Kidney (tissue), 11 donors: ENCODE results near the gene UBE2D4. TPM values are rescaled to one million over a fixed set of nuclear protein-coding genes. Genes with fewer than 3 reads are reported as not detected.
A peak's percentile ranks its signal among the peaks of the same experiment; 100 is the strongest.
"Not testable (repeated sequence)": the region's sequence is repeated elsewhere in the genome, so short reads cannot be mapped to it uniquely, and the experiment has no call there.

Experiments
- DNase-seq, 5 donors: peaks; one replicate each; pipeline ENCODE4 v3.0.0-alpha.2; 2013 to 2020
- FAIRE-seq: peaks from 2 replicates; lab custom pipeline; 2012; peaks lifted over from hg19 to GRCh38; lab: Jason Lieb, UNC
- H3K27ac ChIP-seq, 2 donors: one replicate each; pipeline ENCODE4 v1.7.0; 2013; ENCODE audit warnings: low read depth in 2 of 2, low read length in 2 of 2, inconsistent platforms in 1 of 2
- H3K27me3 ChIP-seq: one replicate; pipeline ENCODE4 v1.7.1; 2013; ENCODE audit warnings: low read length, inconsistent platforms; ENCODE audit not compliant: control insufficient read depth, insufficient read depth
- H3K36me3 ChIP-seq, 3 donors: one replicate each; pipeline versions ENCODE4 v1.7.0 to v1.7.1; 2013; ENCODE audit warnings: low read length in 3 of 3, control low read depth in 1 of 3, inconsistent platforms in 1 of 3; ENCODE audit not compliant: insufficient read depth in 3 of 3, control insufficient read depth in 2 of 3
- H3K4me1 ChIP-seq, 3 donors: one replicate each; pipeline versions ENCODE4 v1.7.0 to v1.7.1; 2013; ENCODE audit warnings: low read length in 3 of 3, inconsistent platforms in 1 of 3, low read depth in 1 of 3; ENCODE audit not compliant: control insufficient read depth in 2 of 3, insufficient read depth in 2 of 3
- H3K4me3 ChIP-seq, 3 donors: one replicate each; pipeline versions ENCODE4 v1.7.0 to v1.8.1; 2013; ENCODE audit warnings: low read length in 3 of 3, control low read depth in 1 of 3, inconsistent platforms in 1 of 3
- H3K9ac ChIP-seq, 3 donors: one replicate each; pipeline versions ENCODE4 v1.7.0 to v1.7.1; 2013; ENCODE audit warnings: low read length in 3 of 3, control low read depth in 1 of 3, inconsistent platforms in 1 of 3
- H3K9me3 ChIP-seq, 3 donors: one replicate each; pipeline versions ENCODE4 v1.7.0 to v1.7.1; 2013; ENCODE audit warnings: low read length in 3 of 3, control low read depth in 1 of 3, inconsistent platforms in 1 of 3; ENCODE audit not compliant: control insufficient read depth in 2 of 3, insufficient read depth in 1 of 3
- intact Hi-C: fragments of 100-400 bp; cut with DNase I; formaldehyde crosslinking; loops from one replicate; pipeline ENCODE4 v1.11.1; 2022
- polyA plus RNA-seq: library from polyadenylated mRNA; stranded (reverse); fragments of 350-450 nt; fragmentation: Illumina TruSeq; extraction: RNeasy Lipid Tissue Mini Kit (QIAGEN cat#74804); gene quantifications from one replicate; pipeline ENCODE4 v1.2.3, GENCODE V29; 2014; ENCODE audit warnings: low read depth, low replicate concordance; ENCODE audit not compliant: insufficient read depth
- total RNA-seq: library from RNA; stranded (reverse); fragmentation: NEBNext Ultra II Directional; extraction: Animal tissue kit (Norgen Biotek cat#: 25700); gene quantifications from one replicate; pipeline ENCODE4 v1.2.1, GENCODE V29; 2021
- donor health status: control.
- donor health status: control.
- donor health status: DM: yes; HTN: yes; CAD: no.
- donor health status: Normal renal cell carcinoma (clear cell type).

Gene UBE2D4
- total and polyA plus RNA-seq, 2 donors from 2014 or later: 21.4 to 27.8 TPM

GRCh38 chr7:43990011-43990585 lies 63.9 kb downstream of the UBE2D4 start:
- H3K27me3 ChIP-seq, intact Hi-C loops, H3K4me1 ChIP-seq, H3K4me3 ChIP-seq, H3K36me3 ChIP-seq, H3K9ac ChIP-seq, FAIRE-seq, H3K9me3 ChIP-seq, H3K27ac ChIP-seq: not testable (repeated sequence)
- DNase-seq: peak in 3 of 5 donors; percentile 9 to 50 (median 12)

GRCh38 chr7:43990829-43991228 lies 64.6 kb downstream of the UBE2D4 start:
- DNase-seq, H3K4me1 ChIP-seq, H3K27ac ChIP-seq, H3K9ac ChIP-seq, intact Hi-C loops, H3K4me3 ChIP-seq, FAIRE-seq, H3K36me3 ChIP-seq, H3K27me3 ChIP-seq, H3K9me3 ChIP-seq: not testable (repeated sequence)

- H3K9me3 ChIP-seq, H3K36me3 ChIP-seq, H3K27me3 ChIP-seq, FAIRE-seq, intact Hi-C loops, H3K9ac ChIP-seq, H3K4me3 ChIP-seq, DNase-seq, H3K27ac ChIP-seq, H3K4me1 ChIP-seq: not testable (repeated sequence)
These were observed 66.7 kb downstream of the UBE2D4 start for GRCh38 chr7:43992896-43993295.

GRCh38 chr7:43994681-43995080 lies 68.4 kb downstream of the UBE2D4 start:
- H3K4me1 ChIP-seq, H3K36me3 ChIP-seq, H3K4me3 ChIP-seq, intact Hi-C loops, FAIRE-seq, H3K27me3 ChIP-seq, H3K27ac ChIP-seq, H3K9ac ChIP-seq, H3K9me3 ChIP-seq: not testable (repeated sequence)
- peak in 1 of 5 donors; percentile 29 for DNase-seq

GRCh38 chr7:43997532-43997931 lies 71.3 kb downstream of the UBE2D4 start, which contains the start of gene SPDYE1:
SPDYE1 (plus strand) TSS chr7:43997897; CDS start chr7:43999950, 2,053 bp downstream.
- not testable (repeated sequence) for FAIRE-seq

More at GRCh38 chr7:43997532-43997931, 71.3 kb downstream of the UBE2D4 start, which contains the start of gene SPDYE1:
- H3K9ac ChIP-seq, H3K4me1 ChIP-seq, H3K36me3 ChIP-seq, intact Hi-C loops, H3K27me3 ChIP-seq, H3K4me3 ChIP-seq, DNase-seq, H3K27ac ChIP-seq, H3K9me3 ChIP-seq: not testable (repeated sequence)

Other genes with a start within 250 kb of the UBE2D4 start
- gene COA1, start 196.9 kb upstream of the UBE2D4 start, total RNA-seq: 49.6 TPM
- gene COA1, start 196.9 kb upstream of the UBE2D4 start, polyA plus RNA-seq: 58.9 TPM
- gene BLVRA, start 167.8 kb upstream of the UBE2D4 start, total RNA-seq: 69.6 TPM
- gene BLVRA, start 167.8 kb upstream of the UBE2D4 start, polyA plus RNA-seq: 86.9 TPM
- gene MRPS24, start 56.9 kb upstream of the UBE2D4 start, total RNA-seq: 71.2 TPM
- 276 TPM for gene MRPS24, start 56.9 kb upstream of the UBE2D4 start, polyA plus RNA-seq
- 41.0 TPM for gene URGCP, start 19.8 kb upstream of the UBE2D4 start, total RNA-seq
- 32.9 TPM for gene URGCP, start 19.8 kb upstream of the UBE2D4 start, polyA plus RNA-seq
- not detected for gene SPDYE1, start 71.5 kb downstream of the UBE2D4 start, total RNA-seq
- gene SPDYE1, start 71.5 kb downstream of the UBE2D4 start, polyA plus RNA-seq: not detected
- gene DBNL, start 118.3 kb downstream of the UBE2D4 start, total RNA-seq: 103 TPM
- 85.9 TPM for gene DBNL, start 118.3 kb downstream of the UBE2D4 start, polyA plus RNA-seq
- gene PGAM2, start 139.1 kb downstream of the UBE2D4 start, total RNA-seq: 2.1 TPM
- gene PGAM2, start 139.1 kb downstream of the UBE2D4 start, polyA plus RNA-seq: 37.7 TPM
- 41.4 TPM for gene POLM, start 156.1 kb downstream of the UBE2D4 start, total RNA-seq
- gene POLM, start 156.1 kb downstream of the UBE2D4 start, polyA plus RNA-seq: 16.3 TPM
- 164 TPM for gene AEBP1, start 177.9 kb downstream of the UBE2D4 start, total RNA-seq
- gene AEBP1, start 177.9 kb downstream of the UBE2D4 start, polyA plus RNA-seq: 89.4 TPM
- 60.0 TPM for gene POLD2, start 197.1 kb downstream of the UBE2D4 start, total RNA-seq
- gene POLD2, start 197.1 kb downstream of the UBE2D4 start, polyA plus RNA-seq: 119 TPM
- gene MYL7, start 214.9 kb downstream of the UBE2D4 start, total RNA-seq: not detected
- not detected for gene MYL7, start 214.9 kb downstream of the UBE2D4 start, polyA plus RNA-seq